K562 (cell line): Measurements from ENCODE around the gene GLRA2.

Experiments used
- CHAMP1 ChIP-seq: fragments of 450-650 bp; IDR thresholded peaks from 2 replicates; pipeline ENCODE4 v1.6.1; 2016; ENCODE audit warnings: mild to moderate bottlenecking
- DPF2 ChIP-seq: fragments of 450-650 bp; IDR thresholded peaks from 2 replicates; pipeline ENCODE4 v1.6.1; 2016
- MYC ChIP-seq, 2 experiments: fragments of 250-450 bp in 1 of 2; sonication (Bioruptor Pico) in 1 of 2; IDR thresholded peaks; 2 replicates each; pipeline versions ENCODE4 v1.5.1 to v1.6.1; 2012 to 2021; ENCODE audit warnings: low read depth in 2 of 2, borderline replicate concordance in 1 of 2, improper control_type of control experiment in 1 of 2, low read length in 1 of 2, mild to moderate bottlenecking in 1 of 2, moderate library complexity in 1 of 2
- NFIC ChIP-seq: fragments of 450-650 bp; IDR thresholded peaks from 2 replicates; pipeline ENCODE4 v1.6.1; 2017; ENCODE audit warnings: mild to moderate bottlenecking, inconsistent platforms
- POLR2AphosphoS5 ChIP-seq: IDR thresholded peaks from 2 replicates; pipeline ENCODE4 v1.6.1; 2011; ENCODE audit warnings: mild to moderate bottlenecking, low read depth, low read length, moderate library complexity; ENCODE audit not compliant: control insufficient read depth, insufficient read depth
- POLR2G ChIP-seq: fragments of 200-400 bp; formaldehyde crosslinking; IDR thresholded peaks from 2 replicates; pipeline ENCODE4 v1.6.1; 2017; ENCODE audit warnings: low read depth, mild to moderate bottlenecking, antibody characterized with exemption, low read length, moderate library complexity
- TF ChIP-seq, protein P1 (sequence below), 3 experiments: IDR thresholded peaks in 2 of 3; conservative IDR thresholded peaks in 1 of 3; 2 replicates each; pipeline ENCODE4 v1.5.1; 2011 to 2012; ENCODE audit warnings: low read length in 3 of 3, mild to moderate bottlenecking in 3 of 3, control low read depth in 2 of 3, improper control_type of control experiment in 1 of 3, inconsistent platforms in 1 of 3, low read depth in 1 of 3, mixed read lengths in 1 of 3, moderate library complexity in 1 of 3; ENCODE audit not compliant: insufficient read depth in 2 of 3

DNA sequence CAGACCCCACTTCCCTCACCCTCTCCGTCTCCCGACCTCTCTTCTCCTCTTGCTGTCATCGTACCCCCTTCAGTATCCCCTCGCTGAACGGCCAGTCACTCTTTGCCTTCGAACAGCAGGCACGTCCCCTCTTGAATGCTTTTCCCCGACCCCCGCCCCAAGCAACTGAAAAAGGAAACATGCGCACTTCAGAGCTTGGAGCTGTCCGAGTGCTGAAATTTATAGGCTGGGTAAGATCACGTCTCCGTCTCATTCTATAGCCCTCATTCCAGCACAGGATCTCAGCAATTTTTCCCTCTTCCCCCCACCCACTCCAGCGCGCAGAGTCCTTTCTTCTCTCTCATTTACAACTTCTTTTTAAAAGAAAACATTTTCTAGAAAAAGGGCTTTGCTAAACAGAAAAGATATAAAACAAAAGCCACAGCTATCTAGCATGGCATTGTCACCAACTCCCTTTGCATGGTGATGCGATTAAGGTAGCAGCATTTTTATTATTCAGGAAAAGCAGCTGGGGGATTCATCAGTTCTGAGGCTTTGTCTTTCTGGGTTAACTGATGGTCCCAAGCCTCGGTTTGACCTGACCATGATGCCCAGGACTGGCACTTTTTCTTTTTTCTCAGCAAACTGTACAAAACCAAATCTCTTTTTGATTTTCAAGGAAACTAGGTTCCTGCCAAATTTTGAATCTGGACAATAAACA, at the start of gene GLRA2:
- no peak for TF ChIP-seq POLR2AphosphoS5
- no peak for TF ChIP-seq MYC (IDR thresholded peaks at IDR 0.05; ENCODE audit: low read depth, low read length)
- TF ChIP-seq MYC (CRISPR knock-in tag; IDR thresholded peaks at IDR 0.05; ENCODE audit: borderline replicate concordance, low read depth): no peak
- no peak for TF ChIP-seq POLR2G
- no peak for TF ChIP-seq DPF2
- TF ChIP-seq NFIC: no peak
- TF ChIP-seq, protein P1, sequence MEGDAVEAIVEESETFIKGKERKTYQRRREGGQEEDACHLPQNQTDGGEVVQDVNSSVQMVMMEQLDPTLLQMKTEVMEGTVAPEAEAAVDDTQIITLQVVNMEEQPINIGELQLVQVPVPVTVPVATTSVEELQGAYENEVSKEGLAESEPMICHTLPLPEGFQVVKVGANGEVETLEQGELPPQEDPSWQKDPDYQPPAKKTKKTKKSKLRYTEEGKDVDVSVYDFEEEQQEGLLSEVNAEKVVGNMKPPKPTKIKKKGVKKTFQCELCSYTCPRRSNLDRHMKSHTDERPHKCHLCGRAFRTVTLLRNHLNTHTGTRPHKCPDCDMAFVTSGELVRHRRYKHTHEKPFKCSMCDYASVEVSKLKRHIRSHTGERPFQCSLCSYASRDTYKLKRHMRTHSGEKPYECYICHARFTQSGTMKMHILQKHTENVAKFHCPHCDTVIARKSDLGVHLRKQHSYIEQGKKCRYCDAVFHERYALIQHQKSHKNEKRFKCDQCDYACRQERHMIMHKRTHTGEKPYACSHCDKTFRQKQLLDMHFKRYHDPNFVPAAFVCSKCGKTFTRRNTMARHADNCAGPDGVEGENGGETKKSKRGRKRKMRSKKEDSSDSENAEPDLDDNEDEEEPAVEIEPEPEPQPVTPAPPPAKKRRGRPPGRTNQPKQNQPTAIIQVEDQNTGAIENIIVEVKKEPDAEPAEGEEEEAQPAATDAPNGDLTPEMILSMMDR (IDR thresholded peaks at IDR 0.05 in 2 of 3, conservative IDR thresholded peaks at IDR 0.05 in 1 of 3; ENCODE audit: insufficient read depth in 2 of 3, low read depth in 1 of 3, low read length in 3 of 3): no peak
- no peak for TF ChIP-seq CHAMP1
